LNCAP (cell line): ENCODE data around the gene HEATR1.

ENCODE experiments used
- CTCF ChIP-seq: fragments of 450-650 bp; IDR thresholded peaks from 2 replicates; pipeline ENCODE4 v1.5.1; 2017; ENCODE audit warnings: mild to moderate bottlenecking

HEATR1 gene

GRCh38 chr1:236575523-236575922 is 28.8 kb downstream of the HEATR1 start:
- no peak for TF ChIP-seq CTCF

- TF ChIP-seq CTCF: no peak
Observed at GRCh38 chr1:236568285-236568894, 35.9 kb downstream of the HEATR1 start.

GRCh38 chr1:236565530-236565929 is 38.8 kb downstream of the HEATR1 start:
- no peak for TF ChIP-seq CTCF

GRCh38 chr1:236561976-236562375 is 42.3 kb downstream of the HEATR1 start:
- TF ChIP-seq CTCF: no peak

GRCh38 chr1:236560213-236560771 is 44.0 kb downstream of the HEATR1 start:
- TF ChIP-seq CTCF: peak; percentile 16; the same call in 1 of the 2 replicates

- TF ChIP-seq CTCF: no peak
Observed at GRCh38 chr1:236558846-236559245, 45.5 kb downstream of the HEATR1 start.

GRCh38 chr1:236558081-236558480 is 46.2 kb downstream of the HEATR1 start:
- TF ChIP-seq CTCF: no peak

- no peak for TF ChIP-seq CTCF
Observed at GRCh38 chr1:236556606-236557005, 47.7 kb downstream of the HEATR1 start.
